Prostate gland (tissue), 2 donors: ENCODE results near the gene OPTN. TPM values are rescaled to one million over a fixed set of nuclear protein-coding genes. Genes with fewer than 3 reads are reported as not detected.

Experiments used
- DNase-seq: peaks from one replicate; pipeline ENCODE4 v3.0.0-alpha.2; 2019; ENCODE audit warnings: low spot score
- H3K27ac ChIP-seq, 2 donors: fragments of 200-600 bp; sonication (generic); 2 replicates each; pipeline ENCODE4 v1.5.1; 2017 to 2019
- H3K27me3 ChIP-seq: fragments of 200-600 bp; sonication (generic); replicated peaks from 2 replicates; pipeline ENCODE4 v1.5.1; 2019; ENCODE audit not compliant: insufficient read depth
- H3K36me3 ChIP-seq, 2 donors: fragments of 200-600 bp; sonication (generic); 1 replicate in 1 of 2; 2 replicates in 1 of 2; pipeline versions ENCODE4 v1.5.1 to v1.8.1; 2017 to 2019
- H3K4me1 ChIP-seq: fragments of 200-600 bp; sonication (generic); replicated peaks from 2 replicates; pipeline ENCODE4 v1.5.1; 2019
- H3K4me3 ChIP-seq, 2 donors: fragments of 200-600 bp; sonication (generic); 2 replicates each; pipeline ENCODE4 v1.5.1; 2017 to 2019
- H3K9me3 ChIP-seq: fragments of 200-600 bp; sonication (generic); 2 replicates; pipeline ENCODE4 v1.5.1; 2017
- CTCF ChIP-seq, 4 experiments: fragments of 200-600 bp in 2 of 4; fragments of 450-650 bp in 2 of 4; sonication (generic) in 2 of 4; IDR thresholded peaks; 1 replicate in 3 of 4; 2 replicates in 1 of 4; pipeline ENCODE4 v1.5.1; 2016 to 2019; ENCODE audit warnings: antibody characterized with exemption in 4 of 4, mild to moderate bottlenecking in 2 of 4, moderate library complexity in 2 of 4
- POLR2A ChIP-seq: fragments of 450-650 bp; IDR thresholded peaks from one replicate; pipeline ENCODE4 v1.6.1; 2016; ENCODE audit warnings: antibody characterized with exemption, mild to moderate bottlenecking
- POLR2AphosphoS5 ChIP-seq: sonication (generic); formaldehyde crosslinking; IDR thresholded peaks from one replicate; pipeline ENCODE4 v1.6.1; 2017; ENCODE audit warnings: antibody characterized with exemption
- WGBS: methylation state at CpG from one replicate; pipeline ENCODE4 v1.1.5; 2018; 5-methylcytosine and 5-hydroxymethylcytosine counted together
- intact Hi-C: fragments of 100-400 bp; cut with DNase I; formaldehyde crosslinking; loops from one replicate; pipeline ENCODE4 v1.14.2; 2022
- total RNA-seq, 2 donors: library from RNA; depleted of rRNA; stranded (reverse); fragments of >200 nt; gene quantifications; one replicate each; pipeline ENCODE4 v1.1.0, GENCODE V29; 2016

The OPTN gene
- total RNA-seq, 2 donors from 2014 or later = 19.2 to 69.9 TPM

DNA sequence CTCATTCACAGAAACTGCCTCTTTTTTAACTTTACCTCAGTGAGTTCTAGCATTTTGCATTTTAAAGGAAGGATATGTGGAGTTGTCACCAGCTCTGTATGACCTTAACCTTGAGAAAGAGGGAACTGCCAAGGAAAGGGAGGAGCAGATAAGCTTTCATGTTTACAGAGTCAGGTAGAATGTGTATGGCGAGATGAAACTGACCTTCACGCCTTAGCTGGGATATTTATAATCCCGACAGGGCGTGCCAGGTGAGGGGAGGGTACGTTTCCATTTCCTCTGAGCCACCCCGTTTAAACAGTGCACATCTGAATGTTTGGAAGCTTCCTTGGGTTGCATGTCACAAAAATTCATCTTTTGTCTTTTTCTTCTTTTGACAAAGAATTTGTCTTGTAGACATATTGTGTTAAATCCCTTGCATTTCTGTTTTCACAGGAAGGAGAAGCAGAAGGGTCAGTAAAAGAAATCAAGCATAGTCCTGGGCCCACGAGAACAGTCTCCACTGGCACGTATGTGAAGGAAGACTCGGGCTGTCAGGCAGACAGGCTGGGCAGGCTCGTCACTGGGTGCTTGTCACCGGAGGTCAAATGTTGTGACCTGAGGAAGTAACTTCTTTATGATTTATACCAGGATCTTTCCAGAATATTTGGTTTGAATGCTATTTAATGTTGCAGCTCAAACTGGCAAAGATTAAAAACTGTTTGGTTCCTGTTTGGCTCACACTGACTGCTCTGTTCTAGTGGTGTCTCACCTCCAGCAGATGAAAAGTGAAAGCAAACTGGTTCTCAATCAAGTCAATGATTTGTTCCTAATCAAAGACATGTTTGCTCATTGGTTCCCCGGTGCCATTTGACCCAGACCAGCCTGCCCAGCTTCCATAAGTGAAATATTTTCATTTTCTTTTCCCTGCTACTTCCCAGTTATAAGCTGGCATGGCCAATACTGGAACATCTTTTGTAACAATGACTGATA is 16.2 kb downstream of the OPTN start:
- no peak for DNase-seq
- TF ChIP-seq POLR2A = no peak
- no peak for TF ChIP-seq POLR2AphosphoS5
- TF ChIP-seq CTCF (IDR thresholded peaks at IDR 0.05) = no peak
- Histone ChIP-seq H3K36me3 (no peaks in the 10 kb centered on the region), H3K27ac (peak overlapping the region in 1 of 2 donors; percentile 1), H3K9me3 (no peaks in the 10 kb centered on the region), H3K27me3 (no peaks in the 10 kb centered on the region), H3K4me3 (no peak overlapping the region), H3K4me1 (no peaks in the 10 kb centered on the region)
- 72% methylated on average over 12 of the region's 12 CpGs for WGBS
- intact Hi-C loops = no loop called here

DNA sequence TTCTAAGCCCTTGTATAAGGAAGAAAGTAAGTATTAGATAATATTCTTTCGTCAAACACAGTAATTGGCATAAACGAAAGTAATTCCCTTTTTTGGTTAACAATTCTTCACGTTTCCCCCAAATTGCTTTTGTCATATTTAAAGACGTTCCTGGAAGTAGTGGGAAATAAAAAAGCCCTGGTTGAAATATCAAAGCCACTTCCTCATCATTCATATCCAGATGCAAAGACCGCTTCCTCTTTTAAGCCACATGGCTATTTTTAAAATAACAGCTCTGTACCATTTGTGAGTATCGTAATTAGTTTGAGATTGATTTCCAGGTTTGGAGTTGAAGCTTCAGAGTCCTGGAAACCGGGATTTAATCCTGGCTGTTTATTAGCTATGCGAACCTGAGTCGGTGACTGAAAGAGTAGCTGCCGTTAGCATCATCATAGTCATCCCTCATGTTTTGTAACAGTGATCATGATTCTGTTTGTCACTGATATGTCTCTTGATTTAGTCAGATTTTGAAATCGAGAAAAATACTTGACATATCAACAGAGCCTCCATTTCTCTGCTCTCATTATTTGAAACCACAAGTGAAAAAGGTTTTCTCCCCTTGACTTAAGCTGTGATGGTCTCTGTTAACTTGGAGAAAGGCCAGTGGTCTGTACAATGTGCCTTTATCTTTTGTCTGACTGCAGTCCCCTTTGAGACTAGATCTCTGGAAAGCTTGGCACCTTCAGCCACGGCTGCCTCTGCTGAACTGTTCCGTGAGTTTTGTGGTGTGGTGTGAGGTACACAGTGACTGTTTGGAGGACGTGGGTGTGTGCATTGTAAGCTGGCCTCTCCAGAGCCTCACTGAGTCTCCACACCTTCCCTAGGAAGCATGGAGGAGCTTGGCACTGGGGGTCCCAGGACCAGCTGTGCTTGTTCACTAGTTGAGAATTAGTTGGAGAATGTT is 18.1 kb downstream of the OPTN start:
- TF ChIP-seq POLR2A (no peak), CTCF (IDR thresholded peaks at IDR 0.05) (no peak), POLR2AphosphoS5 (no peak)
- DNase-seq = no peak
- Histone ChIP-seq H3K27ac (no peak overlapping the region), H3K4me3 (no peak overlapping the region), H3K36me3 (no peaks in the 10 kb centered on the region), H3K9me3 (no peaks in the 10 kb centered on the region), H3K27me3 (no peaks in the 10 kb centered on the region), H3K4me1 (no peaks in the 10 kb centered on the region)
- intact Hi-C loops = no loop called here
- WGBS = 83% methylated on average over 14 of the region's 14 CpGs

- intact Hi-C loops = no loop called here
- WGBS = 85% methylated on average over 3 of the region's 3 CpGs
- TF ChIP-seq CTCF (IDR thresholded peaks at IDR 0.05) (no peak), POLR2AphosphoS5 (no peak), POLR2A (no peak)
- no peak overlapping the region for H3K27ac ChIP-seq
- no peak for DNase-seq
- no peak overlapping the region for H3K4me3 ChIP-seq
- H3K27me3 ChIP-seq = no peaks in the 10 kb centered on the region
- no peaks in the 10 kb centered on the region for H3K36me3 ChIP-seq
- no peaks in the 10 kb centered on the region for H3K4me1 ChIP-seq
- H3K9me3 ChIP-seq = no peaks in the 10 kb centered on the region
Observed at GRCh38 chr10:13118784-13119410, 18.9 kb downstream of the OPTN start.

DNA sequence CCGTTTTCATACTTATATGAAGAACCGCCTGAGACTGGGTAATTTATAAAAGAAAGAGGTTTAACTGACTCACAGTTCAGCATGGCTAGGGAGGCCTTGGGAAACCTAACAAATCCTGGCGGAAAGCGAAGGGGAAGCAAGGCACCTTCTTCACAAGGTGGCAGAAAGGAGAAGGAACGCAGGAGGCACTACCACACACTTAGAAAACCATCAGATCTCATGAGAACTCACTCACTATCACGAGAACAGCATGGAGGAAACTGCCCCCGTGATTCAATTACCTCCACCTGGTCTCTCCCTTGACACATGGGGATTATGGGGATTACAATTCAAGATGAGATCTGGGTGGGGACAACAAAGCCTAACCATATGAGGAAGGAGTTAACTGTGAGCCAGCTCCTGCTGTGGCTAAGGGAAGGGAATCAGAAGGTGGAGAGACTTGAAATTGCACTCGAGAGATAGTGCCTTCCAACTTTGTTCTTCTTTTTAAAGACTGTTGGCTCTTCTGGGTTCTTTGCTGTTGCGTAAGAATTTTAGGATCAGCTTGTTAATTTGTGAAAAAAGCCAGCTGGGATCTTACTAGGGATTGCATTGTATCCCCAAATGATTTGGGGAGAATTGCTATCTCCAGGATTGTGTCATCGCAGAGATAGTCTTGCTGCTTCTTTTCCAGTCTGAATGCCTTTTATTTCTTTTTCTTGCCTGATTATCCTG is 21.0 kb downstream of the OPTN start:
- Histone ChIP-seq H3K36me3 (no peaks in the 10 kb centered on the region), H3K4me3 (no peak overlapping the region), H3K9me3 (no peaks in the 10 kb centered on the region), H3K4me1 (no peaks in the 10 kb centered on the region), H3K27ac (no peak overlapping the region), H3K27me3 (no peaks in the 10 kb centered on the region)
- TF ChIP-seq POLR2AphosphoS5 (no peak), CTCF (IDR thresholded peaks at IDR 0.05) (no peak), POLR2A (no peak)
- intact Hi-C loops = no loop called here
- no peak for DNase-seq
- 78% methylated on average over 10 of the region's 10 CpGs for WGBS
